ENCODE data around the gene ELSPBP1.

- TF ChIP-seq CTCF (IDR thresholded peaks at IDR 0.05) (no peak), POLR2A (IDR thresholded peaks at IDR 0.05) (no peak)
These were observed 4.4 kb downstream of the ELSPBP1 start for GRCh38 chr19:47998800-47999199.
